Measurements from ENCODE around the gene SLC1A6.
"Not testable (repeated sequence)": the region's sequence is repeated elsewhere in the genome, so short reads cannot be mapped to it uniquely, and the experiment has no call there.

SLC1A6 gene

GRCh38 chr19:14954071-14954655, 25.5 kb downstream of the SLC1A6 start:
- no peak for DNase-seq

GRCh38 chr19:14952767-14953166, 26.9 kb downstream of the SLC1A6 start:
- DNase-seq: no peak

GRCh38 chr19:14950421-14950820, 29.2 kb downstream of the SLC1A6 start:
- DNase-seq: no peak

GRCh38 chr19:14949876-14950275, 29.8 kb downstream of the SLC1A6 start:
- DNase-seq: no peak

GRCh38 chr19:14949413-14949812, 30.3 kb downstream of the SLC1A6 start:
- DNase-seq: not testable (repeated sequence)

- DNase-seq: no peak
Observed at GRCh38 chr19:14944456-14944855, 35.2 kb downstream of the SLC1A6 start.

- no peak for DNase-seq
Observed at GRCh38 chr19:14943601-14944000, 36.1 kb downstream of the SLC1A6 start.

- DNase-seq: no peak
Observed at GRCh38 chr19:14941189-14941588, 38.5 kb downstream of the SLC1A6 start, which contains the start of gene OR7C2. Gene OR7C2 (plus strand): TSS chr19:14941489. CDS start chr19:14941489, 0 bp downstream.

- no peak for DNase-seq
Observed at GRCh38 chr19:14940266-14940665, 39.4 kb downstream of the SLC1A6 start.

GRCh38 chr19:14933506-14933905, 46.2 kb downstream of the SLC1A6 start:
- no peak for DNase-seq

GRCh38 chr19:14916848-14917247, 62.8 kb downstream of the SLC1A6 start:
- DNase-seq: no peak

- DNase-seq: no peak
Observed at GRCh38 chr19:14915116-14915515, 64.5 kb downstream of the SLC1A6 start.

- no peak for DNase-seq
Observed at GRCh38 chr19:14906711-14907110, 73.0 kb downstream of the SLC1A6 start.

- no peak for DNase-seq
Observed at GRCh38 chr19:14901675-14902260, 77.9 kb downstream of the SLC1A6 start.
